ENCODE data around the gene HDGFL2. TPM values are rescaled to one million over a fixed set of nuclear protein-coding genes. Genes with fewer than 3 reads are reported as not detected.
A peak's percentile ranks its signal among the peaks of the same experiment; 100 is the strongest.

Gene HDGFL2
- polyA plus RNA-seq, 3 donors = 7.0 to 13.2 (median 10.5) TPM

DNA sequence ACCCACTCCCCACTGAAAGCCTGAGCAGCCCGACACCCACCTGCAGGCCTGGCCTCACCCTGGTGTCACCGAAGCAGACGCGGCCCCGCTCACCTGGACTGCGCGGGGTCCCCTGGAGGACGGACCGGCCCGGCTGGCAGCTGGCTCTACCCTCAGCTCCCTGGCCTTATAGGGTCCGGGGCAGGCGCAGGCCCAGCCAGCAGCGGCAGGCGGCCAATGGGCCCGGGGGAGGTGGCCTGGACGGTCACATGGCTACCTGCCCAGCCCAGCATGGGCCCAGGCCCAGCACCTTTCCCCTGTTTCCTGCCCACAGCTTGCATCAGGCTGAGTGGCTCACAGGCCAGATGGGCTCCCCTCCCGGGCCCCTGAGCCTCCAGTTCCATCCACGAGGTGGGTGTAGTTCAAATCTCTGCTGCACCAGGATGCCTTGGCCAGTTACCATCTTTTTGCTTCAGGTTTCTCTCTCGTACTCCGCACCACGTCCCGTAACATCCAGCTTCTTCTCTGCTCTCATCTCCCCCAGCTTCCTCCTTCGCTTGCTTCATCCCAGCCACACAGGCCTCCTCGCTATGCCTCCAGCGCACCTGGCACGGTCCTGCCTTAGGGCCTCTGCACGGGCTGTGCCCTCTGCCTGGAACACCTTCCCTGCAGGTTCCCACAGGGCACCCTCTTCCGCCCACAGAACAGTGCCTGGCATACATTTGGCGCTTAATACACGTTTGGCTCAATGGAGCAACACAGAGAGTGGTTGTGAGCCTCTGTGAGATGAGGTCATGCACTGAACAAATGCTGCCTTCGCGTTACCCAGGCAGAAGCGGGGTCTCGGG lies 46.5 kb downstream of the HDGFL2 start, which contains the start of gene PLIN4:
TSS of gene PLIN4 (minus strand) at position 142 of the 827 bp plus-strand sequence. CDS start 214 bp downstream, outside the sequence.
- peaks cover 0 to 2% (median 0%) of the 10 kb centered on the region in 7 donors for H3K9me3 Mint-ChIP-seq
- WGBS (ENCODE audit: insufficient coverage) = 74% methylated on average over 34 of the region's 34 CpGs
- H3K4me3 Mint-ChIP-seq = no peak within 1 kb of the TSS
- TF ChIP-seq, protein P1, sequence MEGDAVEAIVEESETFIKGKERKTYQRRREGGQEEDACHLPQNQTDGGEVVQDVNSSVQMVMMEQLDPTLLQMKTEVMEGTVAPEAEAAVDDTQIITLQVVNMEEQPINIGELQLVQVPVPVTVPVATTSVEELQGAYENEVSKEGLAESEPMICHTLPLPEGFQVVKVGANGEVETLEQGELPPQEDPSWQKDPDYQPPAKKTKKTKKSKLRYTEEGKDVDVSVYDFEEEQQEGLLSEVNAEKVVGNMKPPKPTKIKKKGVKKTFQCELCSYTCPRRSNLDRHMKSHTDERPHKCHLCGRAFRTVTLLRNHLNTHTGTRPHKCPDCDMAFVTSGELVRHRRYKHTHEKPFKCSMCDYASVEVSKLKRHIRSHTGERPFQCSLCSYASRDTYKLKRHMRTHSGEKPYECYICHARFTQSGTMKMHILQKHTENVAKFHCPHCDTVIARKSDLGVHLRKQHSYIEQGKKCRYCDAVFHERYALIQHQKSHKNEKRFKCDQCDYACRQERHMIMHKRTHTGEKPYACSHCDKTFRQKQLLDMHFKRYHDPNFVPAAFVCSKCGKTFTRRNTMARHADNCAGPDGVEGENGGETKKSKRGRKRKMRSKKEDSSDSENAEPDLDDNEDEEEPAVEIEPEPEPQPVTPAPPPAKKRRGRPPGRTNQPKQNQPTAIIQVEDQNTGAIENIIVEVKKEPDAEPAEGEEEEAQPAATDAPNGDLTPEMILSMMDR (IDR thresholded peaks at IDR 0.05) = no peak
- no peaks in the 10 kb centered on the region for H3K36me3 Mint-ChIP-seq
- no peak within 1 kb of the TSS for H3K4me3 ChIP-seq (replicated peaks in 1 of 3; ENCODE audit: low read depth in 2 of 3, low read length in 3 of 3)
- no peak within 1 kb of the TSS for H3K4me2 ChIP-seq (replicated peaks; ENCODE audit: extremely low read depth, low read length, poor library complexity, severe bottlenecking)
- H3K36me3 ChIP-seq (replicated peaks in 1 of 2; ENCODE audit: control insufficient read depth in 1 of 2, insufficient read depth in 2 of 2, low read length in 2 of 2) = no peaks in the 10 kb centered on the region
- intact Hi-C loops (cut with micrococcal nuclease) = no loop called here
- H4K20me1 ChIP-seq (ENCODE audit: insufficient read depth, low read length) = no peaks in the 10 kb centered on the region
- H3K9me3 ChIP-seq (replicated peaks in 1 of 2; ENCODE audit: control insufficient read depth in 1 of 2, insufficient read depth in 1 of 2, low read length in 2 of 2) = no peaks in the 10 kb centered on the region
- peak within 1 kb of the TSS in 1 of 7 donors; percentile 20 for H3K27ac Mint-ChIP-seq
- peaks cover 0 to 13% (median 9%) of the 10 kb centered on the region in 3 donors for H3K27me3 Mint-ChIP-seq (ENCODE audit: low read depth in 3 of 3)
- H3K4me1 Mint-ChIP-seq = no peaks in the 10 kb centered on the region
- H3K27me3 ChIP-seq (ENCODE audit: control insufficient read depth in 2 of 2, insufficient read depth in 2 of 2, low read length in 2 of 2) = no peaks in the 10 kb centered on the region
- DNase-seq = no peak
- no peak within 1 kb of the TSS for H2AFZ ChIP-seq (ENCODE audit: insufficient read depth, low read depth, low read length, poor library complexity, severe bottlenecking)
- no peaks in the 10 kb centered on the region for H3K79me2 ChIP-seq (ENCODE audit: insufficient read depth, low read length)
- no peak within 1 kb of the TSS for H3K9ac ChIP-seq (ENCODE audit: insufficient read depth, low read length, poor library complexity, severe bottlenecking)
- no peak within 1 kb of the TSS for H3K27ac ChIP-seq (ENCODE audit: low read depth in 1 of 2, low read length in 2 of 2)
- no peaks in the 10 kb centered on the region for H3K4me1 ChIP-seq (ENCODE audit: control insufficient read depth in 1 of 2, insufficient read depth in 2 of 2, low read length in 2 of 2)

DNA sequence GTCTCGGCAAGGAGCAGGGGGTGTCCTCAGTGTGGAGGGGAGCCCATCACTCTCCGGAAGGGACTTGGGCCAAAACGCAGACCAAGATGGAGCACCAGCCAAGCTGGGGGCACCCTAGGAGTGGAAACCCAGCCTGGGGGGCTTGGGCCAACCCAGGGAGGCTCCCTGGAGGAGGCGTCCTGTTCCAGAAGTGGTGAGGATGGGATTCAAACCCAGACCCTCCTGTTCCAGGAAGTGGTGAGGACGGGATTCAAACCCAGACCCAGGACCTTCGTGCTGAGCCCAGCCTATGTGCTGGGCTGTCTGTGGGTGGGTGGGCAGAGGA lies 47.0 kb downstream of the HDGFL2 start:
- Histone ChIP-seq H3K79me2 (ENCODE audit: insufficient read depth, low read length) (no peaks in the 10 kb centered on the region), H3K4me2 (replicated peaks; ENCODE audit: extremely low read depth, low read length, poor library complexity, severe bottlenecking) (no peak overlapping the region), H3K27me3 (ENCODE audit: control insufficient read depth in 2 of 2, insufficient read depth in 2 of 2, low read length in 2 of 2) (no peaks in the 10 kb centered on the region), H3K4me1 (ENCODE audit: control insufficient read depth in 1 of 2, insufficient read depth in 2 of 2, low read length in 2 of 2) (no peaks in the 10 kb centered on the region), H3K9me3 (replicated peaks in 1 of 2; ENCODE audit: control insufficient read depth in 1 of 2, insufficient read depth in 1 of 2, low read length in 2 of 2) (no peaks in the 10 kb centered on the region), H4K20me1 (ENCODE audit: insufficient read depth, low read length) (no peaks in the 10 kb centered on the region), H3K27ac (ENCODE audit: low read depth in 1 of 2, low read length in 2 of 2) (no peak overlapping the region), H2AFZ (ENCODE audit: insufficient read depth, low read depth, low read length, poor library complexity, severe bottlenecking) (no peak overlapping the region), H3K4me3 (replicated peaks in 1 of 3; ENCODE audit: low read depth in 2 of 3, low read length in 3 of 3) (no peak overlapping the region), H3K36me3 (replicated peaks in 1 of 2; ENCODE audit: control insufficient read depth in 1 of 2, insufficient read depth in 2 of 2, low read length in 2 of 2) (no peaks in the 10 kb centered on the region), H3K9ac (ENCODE audit: insufficient read depth, low read length, poor library complexity, severe bottlenecking) (no peak overlapping the region)
- intact Hi-C loops (cut with micrococcal nuclease) = no loop called here
- no peak overlapping the region for H3K27ac Mint-ChIP-seq
- TF ChIP-seq, protein P1 (IDR thresholded peaks at IDR 0.05) = no peak
- 89% methylated on average over 4 of the region's 6 CpGs for WGBS (ENCODE audit: insufficient coverage)
- H3K4me1 Mint-ChIP-seq = no peaks in the 10 kb centered on the region
- DNase-seq = no peak
- H3K9me3 Mint-ChIP-seq = peaks cover 0 to 2% (median 0%) of the 10 kb centered on the region in 7 donors
- H3K27me3 Mint-ChIP-seq (ENCODE audit: low read depth in 3 of 3) = peaks cover 0 to 12% (median 7%) of the 10 kb centered on the region in 3 donors
- no peak overlapping the region for H3K4me3 Mint-ChIP-seq
- H3K36me3 Mint-ChIP-seq = no peaks in the 10 kb centered on the region

Measured in CD14-positive monocyte (primary cell).